GM18951 (cell line): Measurements from ENCODE around the gene KDM6A.

Experiments
- POLR2A ChIP-seq: IDR thresholded peaks from 4 replicates; pipeline ENCODE4 v1.6.1; 2011; ENCODE audit warnings: mild to moderate bottlenecking; ENCODE audit not compliant: insufficient read length, insufficient read depth; ENCODE audit errors: extremely low read depth
- in situ Hi-C: fragments of 300-500 bp; cut with MboI; formaldehyde crosslinking; loops from one replicate; pipeline ENCODE4 v1.12.0; 2022; ENCODE audit warnings: low sequenced_read_pairs, mixed read lengths, inconsistent platforms; ENCODE audit not compliant: unreplicated experiment

KDM6A gene

GRCh38 chrX:45145492-45146215, 272.7 kb downstream of the KDM6A start:
- no peak for TF ChIP-seq POLR2A
- in situ Hi-C loops, result no loop called here

GRCh38 chrX:45150821-45151220, 277.8 kb downstream of the KDM6A start:
- TF ChIP-seq POLR2A, result no peak
- in situ Hi-C loops, result no loop called here

DNA sequence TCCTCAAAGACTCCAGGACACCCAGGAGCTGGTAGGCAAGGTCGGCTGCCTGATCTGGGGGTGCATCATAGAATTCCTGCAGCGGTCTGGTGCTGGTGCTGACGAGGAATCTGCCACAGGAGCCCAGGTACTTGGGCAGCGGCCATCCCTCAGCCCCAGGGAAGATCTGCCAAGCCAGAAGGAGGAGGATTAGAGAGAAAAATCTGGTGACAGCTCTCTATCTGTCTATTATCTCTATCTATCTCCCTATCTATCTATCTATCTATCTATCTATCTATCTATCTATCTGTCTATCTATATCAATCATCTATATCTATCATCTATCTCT, 281.0 kb downstream of the KDM6A start:
- no peak for TF ChIP-seq POLR2A
- in situ Hi-C loops, result no loop called here

- no peak for TF ChIP-seq POLR2A
- in situ Hi-C loops, result no loop called here
Observed at GRCh38 chrX:45154462-45154861, 281.5 kb downstream of the KDM6A start.

- TF ChIP-seq POLR2A, result no peak
- in situ Hi-C loops, result no loop called here
Observed at GRCh38 chrX:45157647-45158046, 284.7 kb downstream of the KDM6A start.
